GM12865 (cell line): ENCODE results near the gene NOTCH1.

Source experiments
- DNase-seq: peaks from one replicate; pipeline ENCODE4 v3.0.0; 2010; ENCODE audit warnings: low read depth
- H3K4me3 ChIP-seq: 2 replicates; pipeline ENCODE4 v1.5.1; 2011; ENCODE audit warnings: mild to moderate bottlenecking, low read depth, low read length, control low read depth
- TF ChIP-seq, protein P1 (sequence below): IDR thresholded peaks from 2 replicates; pipeline ENCODE4 v1.5.1; 2011; ENCODE audit warnings: low read length, control low read depth, low read depth, inconsistent platforms; ENCODE audit not compliant: insufficient read depth; ENCODE audit errors: missing control alignments

The NOTCH1 gene

DNA sequence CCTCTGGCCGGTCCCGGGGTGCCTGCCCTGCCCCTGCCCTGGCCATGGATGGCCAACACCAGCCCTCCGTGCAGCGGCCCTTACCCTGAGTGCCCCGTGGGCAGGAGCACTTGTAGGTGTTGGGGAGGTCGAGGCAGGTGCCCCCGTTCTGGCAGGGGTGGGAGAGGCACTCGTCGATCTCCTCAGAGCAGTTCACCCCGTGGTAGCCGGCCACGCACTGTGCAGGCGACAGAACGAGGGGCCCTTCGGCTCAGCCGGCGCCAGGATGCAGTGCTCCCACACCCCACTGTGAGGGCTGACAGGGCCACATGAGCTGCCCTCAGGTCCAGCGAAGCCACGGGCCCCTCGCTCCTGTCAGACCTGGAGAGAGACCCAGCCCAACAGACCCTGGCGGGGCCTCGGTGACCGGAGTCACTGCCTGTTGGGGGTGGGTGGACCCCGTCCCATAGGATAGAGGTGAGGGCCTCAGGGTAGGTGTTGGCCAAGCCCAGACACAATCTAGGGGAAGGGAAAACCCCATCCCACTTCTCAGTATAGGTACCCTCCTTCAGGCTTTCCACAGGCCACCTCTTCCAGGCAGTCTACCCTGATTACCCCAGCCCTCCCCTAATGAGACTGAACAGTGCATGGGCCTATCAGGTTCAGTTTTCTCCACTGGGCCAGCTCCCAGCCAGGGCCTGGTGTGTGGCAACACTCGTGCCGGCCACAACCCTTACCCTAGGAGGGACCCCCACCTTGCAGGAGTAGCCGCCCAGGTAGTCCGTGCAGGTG is 38.4 kb downstream of the NOTCH1 start:
- H3K4me3 ChIP-seq, result no peak overlapping the region
- TF ChIP-seq, protein P1, sequence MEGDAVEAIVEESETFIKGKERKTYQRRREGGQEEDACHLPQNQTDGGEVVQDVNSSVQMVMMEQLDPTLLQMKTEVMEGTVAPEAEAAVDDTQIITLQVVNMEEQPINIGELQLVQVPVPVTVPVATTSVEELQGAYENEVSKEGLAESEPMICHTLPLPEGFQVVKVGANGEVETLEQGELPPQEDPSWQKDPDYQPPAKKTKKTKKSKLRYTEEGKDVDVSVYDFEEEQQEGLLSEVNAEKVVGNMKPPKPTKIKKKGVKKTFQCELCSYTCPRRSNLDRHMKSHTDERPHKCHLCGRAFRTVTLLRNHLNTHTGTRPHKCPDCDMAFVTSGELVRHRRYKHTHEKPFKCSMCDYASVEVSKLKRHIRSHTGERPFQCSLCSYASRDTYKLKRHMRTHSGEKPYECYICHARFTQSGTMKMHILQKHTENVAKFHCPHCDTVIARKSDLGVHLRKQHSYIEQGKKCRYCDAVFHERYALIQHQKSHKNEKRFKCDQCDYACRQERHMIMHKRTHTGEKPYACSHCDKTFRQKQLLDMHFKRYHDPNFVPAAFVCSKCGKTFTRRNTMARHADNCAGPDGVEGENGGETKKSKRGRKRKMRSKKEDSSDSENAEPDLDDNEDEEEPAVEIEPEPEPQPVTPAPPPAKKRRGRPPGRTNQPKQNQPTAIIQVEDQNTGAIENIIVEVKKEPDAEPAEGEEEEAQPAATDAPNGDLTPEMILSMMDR, result no peak
- DNase-seq, result no peak

DNA sequence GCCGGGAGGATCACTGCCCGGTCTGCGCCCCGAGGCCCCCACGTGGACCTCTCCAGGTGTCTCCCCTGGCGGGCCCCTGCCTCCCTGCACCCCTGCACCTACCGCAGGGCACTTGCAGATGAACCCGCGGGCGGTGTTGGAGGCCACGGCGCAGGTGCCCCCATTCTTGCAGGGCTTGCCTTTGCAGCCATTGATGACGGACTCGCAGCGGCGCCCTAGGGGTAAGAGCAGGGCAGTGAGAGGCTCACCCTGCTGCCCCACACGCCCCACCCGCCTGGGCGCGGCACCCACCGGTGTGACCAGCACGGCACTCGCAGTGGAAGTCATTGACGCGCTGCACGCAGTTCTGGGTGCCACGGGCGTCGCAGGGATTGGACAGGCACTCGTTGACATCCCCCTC is 39.4 kb downstream of the NOTCH1 start:
- no peak for DNase-seq
- H3K4me3 ChIP-seq, result no peak overlapping the region
- TF ChIP-seq, protein P1, result no peak

DNA sequence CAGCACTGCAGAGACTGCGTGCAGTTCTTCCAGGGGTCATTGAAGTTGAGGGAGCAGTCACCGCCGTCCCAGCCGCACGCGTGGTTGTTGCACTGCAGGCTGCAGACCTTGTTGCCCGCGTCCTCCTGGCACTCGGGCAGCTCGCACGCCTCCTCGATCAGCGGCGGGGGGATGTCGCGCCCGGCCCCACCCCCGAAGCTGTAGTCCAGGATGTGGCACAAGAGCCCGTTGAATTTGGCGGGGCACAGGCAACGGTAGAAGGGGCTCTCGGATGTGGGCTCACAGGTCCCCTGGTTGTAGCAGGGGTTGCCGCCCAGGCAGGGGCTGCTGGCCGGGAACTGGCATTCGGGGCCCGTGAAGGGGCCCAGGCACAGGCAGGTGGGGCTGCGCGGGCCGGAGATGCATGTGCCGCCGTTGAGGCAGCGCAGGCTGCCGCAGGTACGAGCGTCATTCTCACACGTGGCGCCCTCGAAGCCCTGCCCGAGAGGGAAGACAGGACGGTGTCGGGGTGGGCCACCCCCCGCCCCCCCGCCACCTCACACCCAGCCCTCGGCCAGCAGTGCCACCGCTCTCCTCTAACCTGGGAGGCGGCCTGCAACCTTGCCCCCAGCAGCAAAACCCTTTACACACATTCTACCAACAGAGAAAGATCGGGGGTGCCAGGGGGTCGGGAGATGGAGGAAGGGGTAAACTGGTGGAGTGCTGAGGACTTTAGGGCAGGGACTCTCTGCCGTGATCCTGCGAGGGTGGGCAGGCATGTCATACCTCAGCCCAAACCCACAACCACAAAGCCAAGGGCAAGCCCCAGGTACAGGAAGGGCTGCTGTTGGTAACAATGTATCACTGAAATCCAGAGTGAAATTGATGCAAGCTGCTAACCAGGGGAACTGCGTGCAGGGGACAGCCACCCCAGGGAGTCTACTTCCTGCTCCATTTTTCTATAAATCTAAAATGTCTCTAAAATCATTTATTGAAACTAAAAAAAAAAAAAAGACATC is 40.1 kb downstream of the NOTCH1 start:
- no peak for DNase-seq
- TF ChIP-seq, protein P1, result no peak
- no peak overlapping the region for H3K4me3 ChIP-seq

DNA sequence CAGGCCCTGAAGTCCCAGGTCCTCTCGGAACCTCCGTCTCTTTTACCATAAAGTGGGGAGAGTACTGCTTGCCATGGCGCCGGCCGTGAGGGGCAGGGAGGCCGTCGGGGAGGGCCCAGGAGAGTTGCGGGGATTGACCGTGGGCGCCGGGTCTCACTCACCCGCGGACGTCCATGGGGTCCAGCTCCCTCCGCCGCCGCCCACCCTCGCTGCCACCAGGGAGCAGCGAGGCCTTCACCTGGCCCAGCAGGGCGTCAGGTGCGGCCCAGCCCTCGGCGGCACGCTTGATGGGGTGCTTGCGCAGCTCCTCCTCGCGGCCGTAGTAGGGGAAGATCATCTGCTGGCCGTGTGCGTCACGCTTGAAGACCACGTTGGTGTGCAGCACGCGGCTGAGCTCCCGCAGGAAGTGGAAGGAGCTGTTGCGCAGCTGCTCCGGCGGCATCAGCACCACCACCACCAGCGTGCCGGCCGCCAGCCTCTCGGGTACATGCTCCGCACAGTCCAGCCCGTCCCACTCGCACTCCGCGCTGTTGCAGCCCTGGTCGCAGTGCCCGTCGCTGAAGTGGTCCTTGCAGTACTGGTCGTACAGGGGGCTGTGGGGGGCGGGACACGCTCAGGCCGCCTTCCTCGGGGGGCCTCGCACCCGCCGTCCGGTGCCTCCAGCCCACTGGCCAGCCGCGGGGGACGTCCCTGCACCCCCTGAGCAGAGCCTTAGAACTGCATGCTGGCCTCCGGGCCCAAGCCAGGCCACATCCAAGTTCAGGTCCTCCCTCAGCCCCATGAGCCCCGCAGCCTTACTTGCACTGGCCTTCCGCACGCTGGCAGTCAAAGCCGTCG is 41.1 kb downstream of the NOTCH1 start:
- DNase-seq, result no peak
- no peak overlapping the region for H3K4me3 ChIP-seq
- TF ChIP-seq, protein P1, result no peak

DNA sequence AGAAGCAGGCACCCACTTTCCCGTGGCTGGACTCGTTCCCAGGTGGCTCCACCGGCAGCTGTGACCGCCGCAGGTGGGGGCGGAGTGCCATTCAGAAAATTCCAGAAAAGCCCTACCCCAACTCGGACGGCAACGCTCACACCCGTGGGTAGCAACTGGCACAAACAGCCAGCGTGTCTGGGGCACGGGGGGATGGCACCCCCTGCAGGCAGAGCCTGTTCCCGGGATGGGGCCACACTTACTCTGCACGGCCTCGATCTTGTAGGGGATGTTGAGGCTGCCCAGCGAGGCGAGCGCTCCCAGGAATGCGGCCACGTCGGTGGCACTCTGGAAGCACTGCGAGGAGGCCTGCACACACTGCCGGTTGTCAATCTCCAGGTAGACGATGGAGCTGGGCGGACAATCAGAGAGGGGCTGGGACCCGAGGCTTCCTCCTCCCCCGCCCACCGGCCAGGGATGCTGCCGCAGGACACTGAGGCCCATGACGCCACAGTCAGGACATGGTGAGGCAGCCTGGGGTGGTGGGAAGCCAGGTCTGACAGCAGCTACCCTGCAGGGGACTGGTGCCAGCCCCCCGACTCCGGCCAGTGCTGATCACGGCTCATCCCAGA is 42.8 kb downstream of the NOTCH1 start:
- TF ChIP-seq, protein P1, result no peak
- no peak for DNase-seq
- H3K4me3 ChIP-seq, result no peak overlapping the region

DNA sequence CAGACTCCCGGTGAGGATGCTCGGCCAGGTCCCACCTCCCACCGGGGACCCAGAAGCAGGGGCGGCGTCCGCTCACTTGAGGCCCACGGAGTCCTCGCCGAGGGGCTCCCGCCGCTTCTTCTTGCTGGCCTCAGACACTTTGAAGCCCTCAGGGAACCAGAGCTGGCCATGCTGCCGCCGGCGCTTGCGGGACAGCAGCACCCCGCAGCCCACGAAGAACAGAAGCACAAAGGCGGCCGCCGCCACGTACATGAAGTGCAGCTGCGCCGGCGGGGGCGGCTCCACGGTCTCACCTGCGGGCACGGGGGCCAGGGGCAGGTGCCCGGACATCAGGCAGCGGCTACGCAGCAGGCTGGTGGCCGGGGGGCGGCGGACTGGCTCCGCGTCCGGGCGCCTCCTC is 43.7 kb downstream of the NOTCH1 start:
- H3K4me3 ChIP-seq, result no peak overlapping the region
- no peak for DNase-seq
- TF ChIP-seq, protein P1, result no peak
